ENCODE data around the gene ANKH.

The ANKH gene

DNA sequence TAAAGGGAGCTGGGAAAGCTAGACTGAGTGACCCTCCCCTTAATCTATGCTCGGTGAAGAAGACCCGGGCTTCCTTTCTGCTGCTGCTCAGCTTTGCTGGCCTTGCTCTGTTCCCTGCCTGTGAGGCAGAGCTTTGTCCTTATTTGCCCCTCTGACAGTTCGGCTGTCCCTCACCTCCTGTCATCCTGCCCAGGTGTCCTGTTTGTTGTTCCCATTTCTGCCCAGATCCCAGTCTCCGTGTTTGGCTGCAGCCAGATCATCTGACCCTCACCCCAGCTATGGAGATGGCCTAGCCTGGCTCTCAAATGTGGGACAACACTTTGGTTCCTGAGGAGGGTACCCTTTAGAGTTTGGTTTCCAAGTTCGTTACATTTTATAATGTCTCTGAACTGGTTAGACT is 186.8 kb downstream of the ANKH start:
- Histone ChIP-seq H3K4me1 (ENCODE audit: control insufficient read depth, low read length) (peaks cover 37% of the 10 kb centered on the region), H3K9me3 (ENCODE audit: control insufficient read depth, insufficient read depth, low read length) (no peaks in the 10 kb centered on the region), H3K36me3 (ENCODE audit: control insufficient read depth, low read length) (peaks cover 90% of the 10 kb centered on the region), H3K27ac (ENCODE audit: low read depth, low read length) (peak overlapping the region; percentile 64), H3K4me3 (ENCODE audit: low read length) (no peak overlapping the region), H3K79me2 (ENCODE audit: control insufficient read depth, low read length) (peaks cover 41% of the 10 kb centered on the region), H3F3A (ENCODE audit: control insufficient read depth, insufficient read depth) (peaks cover 16% of the 10 kb centered on the region), H4K20me1 (ENCODE audit: control insufficient read depth, insufficient read depth, low read depth, low read length) (no peaks in the 10 kb centered on the region; the same call in 1 of the 2 replicates), H3K4me2 (ENCODE audit: low read length) (peak overlapping the region; percentile 54), H3K27me3 (ENCODE audit: control insufficient read depth, low read length) (no peaks in the 10 kb centered on the region), H3K9me2 (replicated peaks; ENCODE audit: control insufficient read depth, low read length) (no peaks in the 10 kb centered on the region)
- TF ChIP-seq, protein P1, sequence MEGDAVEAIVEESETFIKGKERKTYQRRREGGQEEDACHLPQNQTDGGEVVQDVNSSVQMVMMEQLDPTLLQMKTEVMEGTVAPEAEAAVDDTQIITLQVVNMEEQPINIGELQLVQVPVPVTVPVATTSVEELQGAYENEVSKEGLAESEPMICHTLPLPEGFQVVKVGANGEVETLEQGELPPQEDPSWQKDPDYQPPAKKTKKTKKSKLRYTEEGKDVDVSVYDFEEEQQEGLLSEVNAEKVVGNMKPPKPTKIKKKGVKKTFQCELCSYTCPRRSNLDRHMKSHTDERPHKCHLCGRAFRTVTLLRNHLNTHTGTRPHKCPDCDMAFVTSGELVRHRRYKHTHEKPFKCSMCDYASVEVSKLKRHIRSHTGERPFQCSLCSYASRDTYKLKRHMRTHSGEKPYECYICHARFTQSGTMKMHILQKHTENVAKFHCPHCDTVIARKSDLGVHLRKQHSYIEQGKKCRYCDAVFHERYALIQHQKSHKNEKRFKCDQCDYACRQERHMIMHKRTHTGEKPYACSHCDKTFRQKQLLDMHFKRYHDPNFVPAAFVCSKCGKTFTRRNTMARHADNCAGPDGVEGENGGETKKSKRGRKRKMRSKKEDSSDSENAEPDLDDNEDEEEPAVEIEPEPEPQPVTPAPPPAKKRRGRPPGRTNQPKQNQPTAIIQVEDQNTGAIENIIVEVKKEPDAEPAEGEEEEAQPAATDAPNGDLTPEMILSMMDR (IDR thresholded peaks at IDR 0.05; ENCODE audit: low read depth, low read length, poor library complexity, severe bottlenecking) = no peak
- TF ChIP-seq EZH2phosphoT487 (IDR thresholded peaks at IDR 0.05; ENCODE audit: borderline replicate concordance, low read length) = no peak

DNA sequence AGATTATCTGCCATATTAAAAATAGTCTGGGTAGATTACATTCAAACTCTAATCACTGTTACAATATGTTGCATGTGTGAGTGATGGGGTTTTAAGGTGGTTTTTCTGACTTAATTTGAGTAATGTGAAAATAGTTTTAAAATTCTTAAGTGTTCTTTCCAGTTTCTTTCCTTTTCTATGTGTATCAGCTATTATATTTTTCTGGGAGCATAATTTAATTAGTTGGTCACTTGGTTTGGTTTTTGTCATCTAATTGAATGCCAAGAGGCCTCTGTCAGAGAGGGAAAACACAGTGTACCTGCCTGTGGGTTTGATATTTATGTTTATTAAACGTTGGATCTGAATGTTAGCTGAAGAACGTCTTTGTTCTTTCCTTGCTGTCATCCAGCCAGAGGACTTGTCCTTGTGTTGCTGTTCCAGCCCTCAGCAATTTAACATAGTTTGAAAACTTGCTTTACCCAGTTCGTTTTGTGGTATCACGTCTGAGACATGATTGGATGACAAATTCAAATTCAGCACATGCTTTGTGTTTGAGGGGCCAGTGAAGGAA is 187.6 kb downstream of the ANKH start:
- H3K9me3 ChIP-seq (ENCODE audit: control insufficient read depth, insufficient read depth, low read length) = no peaks in the 10 kb centered on the region
- peak overlapping the region; percentile 64 for H3K27ac ChIP-seq (ENCODE audit: low read depth, low read length)
- H3K4me2 ChIP-seq (ENCODE audit: low read length) = peak overlapping the region; percentile 54; the same call in 1 of the 2 replicates
- TF ChIP-seq, protein P1 (IDR thresholded peaks at IDR 0.05; ENCODE audit: low read depth, low read length, poor library complexity, severe bottlenecking) = no peak
- no peak for TF ChIP-seq EZH2phosphoT487 (IDR thresholded peaks at IDR 0.05; ENCODE audit: borderline replicate concordance, low read length)
- peaks cover 88% of the 10 kb centered on the region for H3K36me3 ChIP-seq (ENCODE audit: control insufficient read depth, low read length)
- H3K4me1 ChIP-seq (ENCODE audit: control insufficient read depth, low read length) = peaks cover 41% of the 10 kb centered on the region
- H3F3A ChIP-seq (ENCODE audit: control insufficient read depth, insufficient read depth) = peaks cover 16% of the 10 kb centered on the region
- no peak overlapping the region for H3K4me3 ChIP-seq (ENCODE audit: low read length)
- peaks cover 47% of the 10 kb centered on the region for H3K79me2 ChIP-seq (ENCODE audit: control insufficient read depth, low read length)
- H3K27me3 ChIP-seq (ENCODE audit: control insufficient read depth, low read length) = no peaks in the 10 kb centered on the region
- H4K20me1 ChIP-seq (ENCODE audit: control insufficient read depth, insufficient read depth, low read depth, low read length) = no peaks in the 10 kb centered on the region; the same call in 1 of the 2 replicates
- H3K9me2 ChIP-seq (replicated peaks; ENCODE audit: control insufficient read depth, low read length) = no peaks in the 10 kb centered on the region

- TF ChIP-seq, protein P1 (IDR thresholded peaks at IDR 0.05; ENCODE audit: low read depth, low read length, poor library complexity, severe bottlenecking) = no peak
- no peak for TF ChIP-seq EZH2phosphoT487 (IDR thresholded peaks at IDR 0.05; ENCODE audit: borderline replicate concordance, low read length)
- peaks cover 16% of the 10 kb centered on the region for H3F3A ChIP-seq (ENCODE audit: control insufficient read depth, insufficient read depth)
- H3K27me3 ChIP-seq (ENCODE audit: control insufficient read depth, low read length) = no peaks in the 10 kb centered on the region
- no peak overlapping the region for H3K4me2 ChIP-seq (ENCODE audit: low read length)
- no peak overlapping the region for H3K27ac ChIP-seq (ENCODE audit: low read depth, low read length)
- peaks cover 65% of the 10 kb centered on the region for H3K4me1 ChIP-seq (ENCODE audit: control insufficient read depth, low read length)
- no peak overlapping the region for H3K4me3 ChIP-seq (ENCODE audit: low read length)
- no peaks in the 10 kb centered on the region; the same call in 1 of the 2 replicates for H4K20me1 ChIP-seq (ENCODE audit: control insufficient read depth, insufficient read depth, low read depth, low read length)
- peaks cover 58% of the 10 kb centered on the region for H3K79me2 ChIP-seq (ENCODE audit: control insufficient read depth, low read length)
- no peaks in the 10 kb centered on the region for H3K9me2 ChIP-seq (replicated peaks; ENCODE audit: control insufficient read depth, low read length)
- no peaks in the 10 kb centered on the region for H3K9me3 ChIP-seq (ENCODE audit: control insufficient read depth, insufficient read depth, low read length)
- H3K36me3 ChIP-seq (ENCODE audit: control insufficient read depth, low read length) = peaks cover 88% of the 10 kb centered on the region
These were observed 190.3 kb downstream of the ANKH start for GRCh38 chr5:14681236-14681752.

All from DOHH2 (cell line).